MM.1S (cell line): ENCODE results near the gene TIMM44.
A peak's percentile ranks its signal among the peaks of the same experiment; 100 is the strongest.
"Not testable (repeated sequence)": the region's sequence is repeated elsewhere in the genome, so short reads cannot be mapped to it uniquely, and the experiment has no call there.

ENCODE experiments used
- DNase-seq: peaks from one replicate; pipeline ENCODE4 v3.0.0-alpha.2; 2015
- H2AFZ ChIP-seq: fragments of 300-600 bp; sonication (generic); 2 replicates; pipeline ENCODE4 v1.6.0; 2016; ENCODE audit warnings: antibody characterized with exemption, low read length
- H3F3A ChIP-seq: fragments of 300-600 bp; sonication (generic); 2 replicates; pipeline ENCODE4 v1.6.1; 2016; ENCODE audit warnings: mild to moderate bottlenecking, antibody characterized with exemption, low read length, moderate library complexity, mixed read lengths; ENCODE audit not compliant: insufficient read depth
- H3K27ac ChIP-seq: fragments of 300-600 bp; sonication (generic); 2 replicates; pipeline ENCODE4 v1.5.1; 2016; ENCODE audit warnings: mild to moderate bottlenecking, low read length
- H3K27me3 ChIP-seq: fragments of 300-600 bp; sonication (generic); replicated peaks from 2 replicates; pipeline ENCODE4 v1.6.0; 2016; ENCODE audit warnings: low read length; ENCODE audit not compliant: insufficient read depth
- H3K36me3 ChIP-seq: fragments of 300-600 bp; sonication (generic); replicated peaks from 2 replicates; pipeline ENCODE4 v1.6.1; 2016; ENCODE audit warnings: mild to moderate bottlenecking, low read length, mixed read lengths; ENCODE audit not compliant: insufficient read depth
- H3K4me1 ChIP-seq: fragments of 300-600 bp; sonication (generic); 2 replicates; pipeline ENCODE4 v1.6.1; 2016; ENCODE audit warnings: low read length, mixed read lengths
- H3K4me2 ChIP-seq: fragments of 300-600 bp; sonication (generic); 2 replicates; pipeline ENCODE4 v1.6.0; 2016; ENCODE audit warnings: low read depth, low read length
- H3K4me3 ChIP-seq: fragments of 300-600 bp; sonication (generic); 2 replicates; pipeline ENCODE4 v1.5.1; 2016; ENCODE audit warnings: low read length, mixed read lengths
- H3K79me2 ChIP-seq: fragments of 300-600 bp; sonication (generic); 2 replicates; pipeline ENCODE4 v1.6.1; 2016; ENCODE audit warnings: mixed run types, low read length, mixed read lengths
- H3K9ac ChIP-seq: fragments of 300-600 bp; sonication (generic); 2 replicates; pipeline ENCODE4 v1.6.1; 2016; ENCODE audit warnings: low read length, mixed read lengths
- H3K9me2 ChIP-seq: fragments of 300-600 bp; sonication (generic); replicated peaks from 2 replicates; pipeline ENCODE4 v1.6.1; 2016; ENCODE audit warnings: mild to moderate bottlenecking, low read length, mixed read lengths; ENCODE audit not compliant: insufficient read depth
- H3K9me3 ChIP-seq: fragments of 300-600 bp; sonication (generic); replicated peaks from 2 replicates; pipeline ENCODE4 v1.6.1; 2016; ENCODE audit warnings: mild to moderate bottlenecking, low read length, mixed read lengths; ENCODE audit not compliant: insufficient read depth
- H4K20me1 ChIP-seq: fragments of 300-600 bp; sonication (generic); 2 replicates; pipeline ENCODE4 v1.6.1; 2016; ENCODE audit warnings: mild to moderate bottlenecking, low read length, moderate library complexity, mixed read lengths; ENCODE audit not compliant: insufficient read depth
- CTCF ChIP-seq: fragments of 300-600 bp; sonication (generic); IDR thresholded peaks from 2 replicates; pipeline ENCODE4 v1.5.1; 2016; ENCODE audit warnings: antibody characterized with exemption, low read length, mixed read lengths
- EZH2 ChIP-seq: fragments of 300-600 bp; sonication (generic); optimal IDR thresholded peaks from 2 replicates; pipeline ENCODE3; 2017; ENCODE audit warnings: low read depth, mild to moderate bottlenecking, antibody characterized with exemption, low read length, mixed read lengths
- EZH2phosphoT487 ChIP-seq: fragments of 300-600 bp; sonication (generic); IDR thresholded peaks from 2 replicates; pipeline ENCODE4 v1.6.1; 2018; ENCODE audit warnings: antibody characterized with exemption, low read length

TIMM44 gene

DNA sequence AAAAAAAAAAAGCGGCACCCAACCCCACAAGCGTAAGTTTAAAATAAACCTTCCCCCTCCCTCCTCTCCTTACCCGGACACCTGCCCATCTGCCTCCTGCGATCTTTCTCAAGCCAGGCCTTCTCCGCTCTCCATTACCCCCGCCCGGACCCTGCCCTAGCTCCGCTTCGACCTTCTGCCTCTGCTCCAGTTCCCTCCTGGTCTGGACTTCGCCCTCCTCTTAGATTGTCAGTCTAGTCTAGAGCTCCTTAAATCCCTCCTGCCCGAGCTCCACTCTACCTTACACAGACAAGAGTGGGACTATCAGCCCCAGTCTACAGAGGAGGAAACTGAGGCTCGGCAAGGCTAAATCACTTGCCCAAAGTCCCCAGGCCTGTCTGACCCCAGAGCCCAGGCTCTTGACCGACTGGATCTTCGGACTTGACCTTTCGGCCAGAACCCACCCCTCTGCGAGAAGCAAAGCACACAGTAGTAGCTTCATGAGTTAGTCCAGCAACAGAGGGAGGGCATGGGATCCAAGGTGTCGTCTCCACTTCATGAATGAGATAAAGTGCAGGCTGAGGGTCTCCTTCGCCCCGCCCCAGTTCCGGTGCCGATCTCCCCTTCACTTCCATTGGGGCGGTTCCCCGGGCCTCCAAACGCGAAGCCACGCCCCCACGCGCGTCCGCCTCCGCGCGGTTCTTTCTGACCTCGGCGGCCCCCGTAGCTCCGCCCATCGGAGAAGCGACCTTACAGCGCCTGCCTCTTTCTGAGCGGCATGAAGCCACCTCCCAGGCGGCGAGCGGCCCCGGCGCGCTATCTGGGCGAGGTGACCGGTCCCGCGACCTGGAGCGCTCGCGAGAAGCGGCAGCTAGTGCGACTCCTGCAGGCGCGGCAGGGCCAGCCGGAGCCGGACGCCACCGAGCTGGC lies 23.6 kb downstream of the TIMM44 start, which contains the start of gene SNAPC2:
Gene SNAPC2, plus strand, starts transcription at position 729 of the 909 bp plus-strand sequence. Its CDS starts 29 bp downstream, at position 758.
- H3K36me3 ChIP-seq = no peaks in the 10 kb centered on the region
- peak within 1 kb of the TSS; percentile 76 for H3K4me3 ChIP-seq
- peak within 1 kb of the TSS; percentile 98 for H2AFZ ChIP-seq
- DNase-seq = peak; percentile 96
- peaks cover 30% of the 10 kb centered on the region for H3K27me3 ChIP-seq
- peaks cover 10% of the 10 kb centered on the region; the same call in 1 of the 2 replicates for H3K4me1 ChIP-seq
- TF ChIP-seq EZH2 (no peak), CTCF (no peak), EZH2phosphoT487 (no peak)
- no peaks in the 10 kb centered on the region for H3K9me2 ChIP-seq
- H3K9me3 ChIP-seq = no peaks in the 10 kb centered on the region
- H3F3A ChIP-seq = peaks cover 18% of the 10 kb centered on the region
- peak within 1 kb of the TSS; percentile 71; the same call in 1 of the 2 replicates for H3K27ac ChIP-seq
- H3K79me2 ChIP-seq = no peaks in the 10 kb centered on the region
- H3K4me2 ChIP-seq = peak within 1 kb of the TSS; percentile 98
- peak within 1 kb of the TSS; percentile 72; the same call in 1 of the 2 replicates for H3K9ac ChIP-seq
- 0 out of 2 replicates have a peak, but pooled peaks cover 7% of the 10 kb centered on the region for H4K20me1 ChIP-seq

DNA sequence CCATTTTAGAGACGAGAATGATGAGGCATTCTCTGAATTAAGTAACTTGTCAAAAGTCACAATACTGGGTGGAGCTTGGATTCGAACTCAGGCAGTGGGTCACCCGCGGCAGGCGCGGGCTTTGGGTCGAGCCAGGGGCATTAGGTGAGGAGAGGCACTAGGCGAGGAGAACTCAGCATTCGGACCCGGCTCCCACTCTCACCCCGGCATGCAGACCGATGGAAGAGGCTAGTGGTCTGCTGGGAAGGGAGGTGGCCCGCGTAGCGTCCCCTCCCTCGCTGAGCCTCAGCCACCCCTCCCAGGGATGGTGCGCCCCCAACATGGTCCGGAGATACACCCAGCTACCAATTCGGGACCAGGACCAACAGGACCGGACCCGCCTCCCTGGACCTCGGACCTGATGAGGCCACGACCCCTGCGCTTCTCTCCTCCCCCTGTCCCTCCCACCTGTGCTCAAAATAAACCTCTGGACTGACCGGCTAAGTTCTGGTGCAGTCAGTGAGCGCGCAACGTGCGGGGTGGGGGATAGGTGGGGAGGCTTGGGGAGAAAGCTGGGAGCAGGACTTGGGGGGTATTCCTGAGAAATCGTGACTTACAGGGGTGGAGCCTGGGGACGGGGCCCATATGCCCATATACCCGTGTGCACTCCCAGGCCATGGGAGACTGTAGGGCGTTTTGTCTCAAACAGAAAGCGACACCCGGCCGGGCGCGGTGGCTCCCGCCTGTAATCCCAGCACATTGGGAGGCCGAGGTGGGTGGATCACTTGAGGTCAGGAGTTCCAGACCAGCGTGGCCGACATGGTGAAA lies 24.6 kb downstream of the TIMM44 start:
- no peak for DNase-seq
- no peak for TF ChIP-seq EZH2phosphoT487
- no peak for TF ChIP-seq CTCF
- no peak for TF ChIP-seq EZH2
- H3F3A ChIP-seq = peaks cover 18% of the 10 kb centered on the region
- no peaks in the 10 kb centered on the region for H3K79me2 ChIP-seq
- H3K4me3 ChIP-seq = peak overlapping the region; percentile 76
- H3K9me2 ChIP-seq = no peaks in the 10 kb centered on the region
- H3K4me2 ChIP-seq = peak overlapping the region; percentile 98; the same call in 1 of the 2 replicates
- H3K27me3 ChIP-seq = peaks cover 30% of the 10 kb centered on the region
- H3K9me3 ChIP-seq = no peaks in the 10 kb centered on the region
- 0 out of 2 replicates have a peak overlapping the region, but pooled peaks have one; percentile 98 for H2AFZ ChIP-seq
- H4K20me1 ChIP-seq = 0 out of 2 replicates have a peak, but pooled peaks cover 7% of the 10 kb centered on the region
- no peak overlapping the region; the same call in 1 of the 2 replicates for H3K9ac ChIP-seq
- H3K4me1 ChIP-seq = peaks cover 10% of the 10 kb centered on the region; the same call in 1 of the 2 replicates
- no peak overlapping the region for H3K27ac ChIP-seq
- H3K36me3 ChIP-seq = no peaks in the 10 kb centered on the region

- H4K20me1 ChIP-seq, H3K36me3 ChIP-seq, H3K9me3 ChIP-seq, H3K79me2 ChIP-seq, H3K27ac ChIP-seq, H3K9me2 ChIP-seq, DNase-seq: not testable (repeated sequence)
- Histone ChIP-seq H3F3A (peaks cover 18% of the 10 kb centered on the region), H3K27me3 (peaks cover 30% of the 10 kb centered on the region), H2AFZ (peak overlapping the region; percentile 65), H3K9ac (peak overlapping the region; percentile 44; the same call in 1 of the 2 replicates), H3K4me2 (peak overlapping the region; percentile 96), H3K4me3 (peak overlapping the region; percentile 58), H3K4me1 (peaks cover 10% of the 10 kb centered on the region; the same call in 1 of the 2 replicates)
These were observed 25.3 kb downstream of the TIMM44 start for GRCh38 chr19:7918062-7918614.
